ENCODE measurements around the gene FAM20C. TPM values are rescaled to one million over a fixed set of nuclear protein-coding genes. Genes with fewer than 3 reads are reported as not detected.

Gene FAM20C
- total RNA-seq, 1 donor from 2014 or later, result 0.11 TPM

DNA sequence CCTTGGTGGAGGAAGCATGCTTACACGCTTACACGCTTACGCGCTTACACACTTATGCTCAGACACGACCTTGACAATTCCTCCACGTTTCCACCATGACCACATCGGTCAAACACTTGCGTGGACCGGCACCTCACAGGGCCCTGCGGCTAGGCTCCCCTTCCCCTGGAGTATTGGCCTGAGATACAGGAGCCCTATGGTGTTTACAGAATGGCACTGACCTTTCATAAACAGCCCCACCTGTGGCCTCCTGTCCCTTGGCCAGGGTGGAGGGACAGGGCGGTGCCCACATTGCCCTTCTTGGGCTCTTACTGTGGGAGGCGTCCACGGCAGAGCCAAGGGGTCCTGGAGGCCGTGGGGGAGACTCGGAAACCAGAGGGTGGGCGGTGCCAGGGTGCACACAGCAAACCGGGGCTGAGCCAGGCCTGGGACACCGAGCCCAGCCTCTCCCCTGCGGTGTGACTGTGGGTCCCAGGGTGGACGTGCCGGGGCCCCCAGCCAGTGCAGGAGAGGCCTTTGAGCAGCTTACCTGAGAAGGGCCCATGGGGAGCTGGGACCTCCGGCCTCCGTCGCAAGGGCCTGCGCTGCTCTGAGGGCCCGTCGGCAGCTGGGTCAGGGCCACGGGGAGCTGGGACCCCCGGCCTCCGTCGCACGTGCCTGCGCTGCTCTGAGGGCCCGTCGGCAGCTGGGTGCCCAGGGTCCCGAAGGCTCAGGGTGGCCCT is 53.4 kb downstream of the FAM20C start:
- ChIA-PET POLR2A (no interaction called here), CTCF (no interaction called here)
- no peaks in the 10 kb centered on the region for H3K36me3 Mint-ChIP-seq (ENCODE audit: low read depth)
- no peaks in the 10 kb centered on the region for H3K27me3 Mint-ChIP-seq
- H3K4me1 Mint-ChIP-seq, result no peaks in the 10 kb centered on the region
- no peak overlapping the region for H3K4me3 Mint-ChIP-seq
- H3K9me3 Mint-ChIP-seq, result no peaks in the 10 kb centered on the region
- intact Hi-C loops (cut with micrococcal nuclease), result no loop called here
- H3K27ac Mint-ChIP-seq, result no peak overlapping the region
- ATAC-seq (ENCODE audit: low read depth) (no peak), DNase-seq (no peak)
- no peak for TF ChIP-seq CTCF (IDR thresholded peaks at IDR 0.05)

- POLR2A ChIA-PET, result no interaction called here
- CTCF ChIA-PET, result no interaction called here
- TF ChIP-seq CTCF (IDR thresholded peaks at IDR 0.05), result no peak
- Mint-ChIP-seq H3K9me3 (no peaks in the 10 kb centered on the region), H3K36me3 (ENCODE audit: low read depth) (no peaks in the 10 kb centered on the region), H3K27me3 (no peaks in the 10 kb centered on the region), H3K27ac (no peak overlapping the region), H3K4me1 (no peaks in the 10 kb centered on the region), H3K4me3 (no peak overlapping the region)
- ATAC-seq (ENCODE audit: low read depth), result no peak
- intact Hi-C loops (cut with micrococcal nuclease), result no loop called here
- no peak for DNase-seq
Measured at GRCh38 chr7:246451-246850, 54.1 kb downstream of the FAM20C start.

DNA sequence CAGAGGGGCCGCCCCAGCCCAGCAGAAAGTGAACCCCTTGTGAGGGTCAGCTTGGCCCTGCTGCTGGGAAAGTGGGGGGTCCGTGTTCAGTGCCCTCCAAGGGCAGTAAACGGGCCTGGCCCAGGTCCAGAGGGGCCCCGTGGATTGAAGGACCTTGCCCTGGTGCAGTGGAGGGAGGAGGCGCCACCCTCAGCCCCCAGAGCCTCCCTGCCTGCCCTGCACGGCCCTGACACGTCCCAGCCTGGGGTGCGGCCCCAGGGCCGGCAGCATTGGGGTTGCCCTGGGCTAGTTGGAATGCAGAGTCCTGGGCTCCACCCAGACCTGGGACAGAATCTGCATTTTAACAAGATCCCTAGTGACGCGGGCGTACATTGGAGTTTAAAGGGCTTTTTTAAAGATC is 54.8 kb downstream of the FAM20C start:
- no peak overlapping the region for H3K27ac Mint-ChIP-seq
- DNase-seq, result no peak
- H3K4me1 Mint-ChIP-seq, result no peaks in the 10 kb centered on the region
- ChIA-PET POLR2A (no interaction called here), CTCF (no interaction called here)
- TF ChIP-seq CTCF (IDR thresholded peaks at IDR 0.05), result no peak
- intact Hi-C loops (cut with micrococcal nuclease), result no loop called here
- no peak for ATAC-seq (ENCODE audit: low read depth)
- no peak overlapping the region for H3K4me3 Mint-ChIP-seq
- H3K36me3 Mint-ChIP-seq (ENCODE audit: low read depth), result no peaks in the 10 kb centered on the region
- no peaks in the 10 kb centered on the region for H3K9me3 Mint-ChIP-seq
- H3K27me3 Mint-ChIP-seq, result no peaks in the 10 kb centered on the region

DNA sequence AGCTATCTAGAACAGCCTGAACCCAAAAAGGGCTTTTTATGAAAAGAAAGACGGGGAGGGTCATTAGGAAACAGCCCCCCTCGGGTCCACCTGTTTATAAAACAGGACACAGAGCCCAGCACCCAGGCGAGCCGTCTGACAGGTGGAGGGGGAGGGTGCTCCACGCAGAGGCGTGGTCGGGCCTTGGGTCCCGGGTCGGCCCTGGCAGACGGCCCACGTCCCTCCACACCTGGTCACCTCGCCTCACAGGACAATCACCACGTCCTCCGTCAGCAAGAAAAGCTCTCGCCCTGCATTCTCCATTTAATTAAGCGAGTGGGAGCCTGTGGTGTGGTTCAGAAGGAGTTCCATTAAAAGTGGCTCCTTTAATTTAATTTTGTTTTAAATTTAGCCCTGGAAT is 55.3 kb downstream of the FAM20C start:
- Mint-ChIP-seq H3K27me3 (no peaks in the 10 kb centered on the region), H3K9me3 (no peaks in the 10 kb centered on the region), H3K27ac (no peak overlapping the region), H3K36me3 (ENCODE audit: low read depth) (no peaks in the 10 kb centered on the region), H3K4me3 (no peak overlapping the region), H3K4me1 (no peaks in the 10 kb centered on the region)
- ChIA-PET POLR2A (no interaction called here), CTCF (no interaction called here)
- ATAC-seq (ENCODE audit: low read depth), result no peak
- no peak for DNase-seq
- TF ChIP-seq CTCF (IDR thresholded peaks at IDR 0.05), result no peak
- intact Hi-C loops (cut with micrococcal nuclease), result no loop called here

DNA sequence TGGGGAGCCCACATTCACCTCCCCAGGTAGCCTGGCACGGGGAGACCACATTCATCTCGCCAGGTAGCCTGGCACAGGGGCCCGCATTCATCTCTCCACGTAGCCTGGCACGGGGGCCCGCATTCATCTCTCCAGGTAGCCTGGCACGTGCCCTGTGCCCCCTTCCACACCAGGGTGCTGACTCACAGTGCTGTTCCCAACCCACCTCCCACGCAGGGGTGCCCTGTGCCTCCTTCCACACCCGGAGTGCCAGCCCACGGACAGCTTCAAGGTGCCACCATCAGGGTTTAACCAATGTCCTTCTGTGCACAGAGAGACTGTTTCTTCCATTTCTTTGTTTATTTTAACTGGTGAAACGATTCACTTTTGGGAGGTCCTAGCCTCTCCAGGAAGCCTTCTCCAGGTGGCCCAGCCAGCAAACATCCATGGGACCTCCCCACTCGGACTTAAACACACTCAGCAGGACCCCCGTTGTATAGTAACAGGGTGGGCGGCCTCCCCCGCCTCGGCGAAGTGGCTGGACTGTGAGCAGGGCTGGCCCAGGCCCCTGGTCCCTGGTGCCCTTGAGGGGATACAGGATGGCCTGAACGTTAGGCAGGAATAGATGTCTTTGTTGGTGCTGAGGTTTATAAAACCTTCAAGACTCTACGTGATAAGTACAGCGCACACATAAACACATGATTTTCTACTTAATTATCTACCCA is 56.5 kb downstream of the FAM20C start:
- POLR2A ChIA-PET, result no interaction called here

More for the DNA sequence above, 56.5 kb downstream of the FAM20C start:
- no peak for TF ChIP-seq CTCF (IDR thresholded peaks at IDR 0.05)
- H3K9me3 Mint-ChIP-seq, result no peaks in the 10 kb centered on the region
- no peak overlapping the region for H3K27ac Mint-ChIP-seq
- ATAC-seq (ENCODE audit: low read depth), result no peak
- H3K36me3 Mint-ChIP-seq (ENCODE audit: low read depth), result no peaks in the 10 kb centered on the region
- CTCF ChIA-PET, result no interaction called here
- no peaks in the 10 kb centered on the region for H3K4me1 Mint-ChIP-seq
- H3K4me3 Mint-ChIP-seq, result no peak overlapping the region
- intact Hi-C loops (cut with micrococcal nuclease), result no loop called here
- no peaks in the 10 kb centered on the region for H3K27me3 Mint-ChIP-seq
- DNase-seq, result no peak
